Measurements from ENCODE around the gene SPHK2.
"Not testable (repeated sequence)": the region's sequence is repeated elsewhere in the genome, so short reads cannot be mapped to it uniquely, and the experiment has no call there.

- TF ChIP-seq EP300, POLR2A (IDR thresholded peaks at IDR 0.05): not testable (repeated sequence)
Observed at GRCh38 chr19:48680006-48680405, 60.7 kb downstream of the SPHK2 start.
